Measurements from ENCODE around the gene REG1B.
"Not testable (repeated sequence)": the region's sequence is repeated elsewhere in the genome, so short reads cannot be mapped to it uniquely, and the experiment has no call there.

DNA sequence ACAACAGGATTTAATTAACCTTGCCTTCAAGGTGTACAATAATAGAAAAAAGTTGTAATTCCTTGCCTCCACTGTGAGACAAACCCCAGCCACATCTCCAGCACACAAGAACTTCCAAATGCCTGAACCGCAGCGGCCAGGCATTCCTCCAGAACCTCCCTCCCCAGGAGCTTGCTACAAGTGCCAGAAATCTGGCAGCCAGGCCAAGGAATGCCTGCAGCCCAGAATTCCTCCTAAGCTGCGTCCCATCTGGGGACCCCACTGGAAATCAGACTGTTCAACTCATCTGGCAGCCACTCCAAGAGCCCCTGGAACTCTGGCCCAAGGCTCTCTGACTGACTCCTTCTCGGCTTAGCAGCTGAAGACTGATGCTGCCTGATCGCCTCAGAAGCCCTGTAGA, 34.3 kb downstream of the REG1B start:
- TF ChIP-seq, protein P1, sequence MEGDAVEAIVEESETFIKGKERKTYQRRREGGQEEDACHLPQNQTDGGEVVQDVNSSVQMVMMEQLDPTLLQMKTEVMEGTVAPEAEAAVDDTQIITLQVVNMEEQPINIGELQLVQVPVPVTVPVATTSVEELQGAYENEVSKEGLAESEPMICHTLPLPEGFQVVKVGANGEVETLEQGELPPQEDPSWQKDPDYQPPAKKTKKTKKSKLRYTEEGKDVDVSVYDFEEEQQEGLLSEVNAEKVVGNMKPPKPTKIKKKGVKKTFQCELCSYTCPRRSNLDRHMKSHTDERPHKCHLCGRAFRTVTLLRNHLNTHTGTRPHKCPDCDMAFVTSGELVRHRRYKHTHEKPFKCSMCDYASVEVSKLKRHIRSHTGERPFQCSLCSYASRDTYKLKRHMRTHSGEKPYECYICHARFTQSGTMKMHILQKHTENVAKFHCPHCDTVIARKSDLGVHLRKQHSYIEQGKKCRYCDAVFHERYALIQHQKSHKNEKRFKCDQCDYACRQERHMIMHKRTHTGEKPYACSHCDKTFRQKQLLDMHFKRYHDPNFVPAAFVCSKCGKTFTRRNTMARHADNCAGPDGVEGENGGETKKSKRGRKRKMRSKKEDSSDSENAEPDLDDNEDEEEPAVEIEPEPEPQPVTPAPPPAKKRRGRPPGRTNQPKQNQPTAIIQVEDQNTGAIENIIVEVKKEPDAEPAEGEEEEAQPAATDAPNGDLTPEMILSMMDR (IDR thresholded peaks at IDR 0.05), result not testable (repeated sequence)
- not testable (repeated sequence) for TF ChIP-seq POLR2A (IDR thresholded peaks at IDR 0.05)
